Neural cell (in vitro differentiated cells): ENCODE results near the gene TJP1. TPM values are rescaled to one million over a fixed set of nuclear protein-coding genes. Genes with fewer than 3 reads are reported as not detected.

ENCODE experiments used
- H2AFZ ChIP-seq: fragments of 200-600, 300-800 bp; sonication (generic), shearing (Covaris generic); 2 replicates; pipeline ENCODE4 v1.6.0; 2014; ENCODE audit warnings: low read depth, mild to moderate bottlenecking, antibody characterized with exemption, low read length, moderate library complexity
- H3F3A ChIP-seq: fragments of 200-600 bp; shearing (Covaris generic); 2 replicates; pipeline ENCODE4 v1.6.1; 2016; ENCODE audit warnings: mild to moderate bottlenecking, moderate library complexity, mixed read lengths, antibody characterized with exemption, low read length; ENCODE audit not compliant: insufficient read depth, poor library complexity, severe bottlenecking
- H3K27ac ChIP-seq: fragments of 200-600, 300-800 bp; sonication (generic), shearing (Covaris generic); 2 replicates; pipeline ENCODE4 v1.5.1; 2014; ENCODE audit warnings: mild to moderate bottlenecking, low read length, moderate library complexity
- H3K27me3 ChIP-seq: fragments of 300-800, 200-600 bp; sonication (generic), shearing (Covaris generic); 2 replicates; pipeline ENCODE4 v1.6.0; 2014; ENCODE audit warnings: mild to moderate bottlenecking, low read depth, low read length, moderate library complexity; ENCODE audit not compliant: insufficient read depth
- H3K36me3 ChIP-seq: fragments of 300-800, 200-600 bp; sonication (generic), shearing (Covaris generic); 2 replicates; pipeline ENCODE4 v1.5.1; 2014; ENCODE audit warnings: mild to moderate bottlenecking, antibody characterized with exemption, low read length, moderate library complexity; ENCODE audit not compliant: insufficient read depth
- H3K4me2 ChIP-seq: fragments of 300-800, 200-600 bp; sonication (generic), shearing (Covaris generic); 2 replicates; pipeline ENCODE4 v1.6.0; 2014; ENCODE audit warnings: mild to moderate bottlenecking, low read length
- H3K4me3 ChIP-seq: fragments of 300-800, 200-600 bp; sonication (generic), shearing (Covaris generic); 2 replicates; pipeline ENCODE4 v1.5.1; 2014; ENCODE audit warnings: mild to moderate bottlenecking, low read length, moderate library complexity
- H3K79me2 ChIP-seq: fragments of 200-600 bp; shearing (Covaris generic); replicated peaks from 2 replicates; pipeline ENCODE4 v1.6.0; 2014; ENCODE audit warnings: mild to moderate bottlenecking, low read length, moderate library complexity; ENCODE audit not compliant: insufficient read depth
- H3K9ac ChIP-seq: fragments of 300-800, 200-600 bp; sonication (generic), shearing (Covaris generic); 2 replicates; pipeline ENCODE4 v1.6.1; 2016; ENCODE audit warnings: mild to moderate bottlenecking, low read length, mixed read lengths
- H3K9me2 ChIP-seq: fragments of 200-600 bp; shearing (Covaris generic); 2 replicates; pipeline ENCODE4 v1.6.1; 2016; ENCODE audit warnings: mild to moderate bottlenecking, low read length, mixed read lengths; ENCODE audit not compliant: insufficient read depth
- H3K9me3 ChIP-seq: fragments of 200-600, 300-800 bp; sonication (generic), shearing (Covaris generic); 2 replicates; pipeline ENCODE4 v1.6.1; 2016; ENCODE audit warnings: mild to moderate bottlenecking, mixed run types, low read length, moderate library complexity, mixed read lengths
- H4K20me1 ChIP-seq: fragments of 200-600 bp; shearing (Covaris generic); 2 replicates; pipeline ENCODE4 v1.6.1; 2016; ENCODE audit warnings: mild to moderate bottlenecking, mixed run types; ENCODE audit not compliant: insufficient read depth
- EP300 ChIP-seq: fragments of 450-650 bp; conservative IDR thresholded peaks from 2 replicates; pipeline ENCODE4 v1.6.1; 2014; ENCODE audit warnings: antibody characterized with exemption, mild to moderate bottlenecking, moderate library complexity; ENCODE audit not compliant: poor library complexity, severe bottlenecking
- EZH2 ChIP-seq: fragments of 200-600, 300-800 bp; shearing (Covaris generic), sonication (generic); IDR thresholded peaks from 2 replicates; pipeline ENCODE4 v1.6.1; 2014; ENCODE audit warnings: antibody characterized with exemption, low read length, borderline replicate concordance, mild to moderate bottlenecking; ENCODE audit not compliant: insufficient read depth, poor library complexity, severe bottlenecking
- MXI1 ChIP-seq: fragments of 450-650 bp; conservative IDR thresholded peaks from 2 replicates; pipeline ENCODE4 v1.6.1; 2014; ENCODE audit warnings: antibody characterized with exemption, mild to moderate bottlenecking; ENCODE audit not compliant: poor library complexity, severe bottlenecking
- POLR2AphosphoS5 ChIP-seq: IDR thresholded peaks from 2 replicates; pipeline ENCODE4 v1.6.1; 2012
- RAD21 ChIP-seq: fragments of 450-650 bp; conservative IDR thresholded peaks from 2 replicates; pipeline ENCODE4 v1.6.1; 2014; ENCODE audit warnings: antibody characterized with exemption, mild to moderate bottlenecking, moderate library complexity
- SMC3 ChIP-seq: fragments of 450-650 bp; conservative IDR thresholded peaks from 2 replicates; pipeline ENCODE4 v1.6.1; 2014; ENCODE audit warnings: antibody characterized with exemption, mild to moderate bottlenecking, moderate library complexity; ENCODE audit not compliant: poor library complexity
- TAF1 ChIP-seq: IDR thresholded peaks from 2 replicates; pipeline ENCODE4 v1.6.1; 2012; ENCODE audit warnings: low read depth
- polyA plus RNA-seq: library from polyadenylated mRNA; depleted of rRNA; stranded (reverse); fragments of >200 nt; gene quantifications from 2 replicates; pipeline ENCODE4 v1.2.3, GENCODE V29; 2014
- TF ChIP-seq, protein P1 (sequence below): IDR thresholded peaks from 2 replicates; pipeline ENCODE4 v1.6.1; 2012; ENCODE audit warnings: borderline replicate concordance
- TF ChIP-seq, protein P2 (sequence below): fragments of 450-650 bp; IDR thresholded peaks from 2 replicates; pipeline ENCODE4 v1.5.1; 2014; ENCODE audit warnings: antibody characterized with exemption, mild to moderate bottlenecking, moderate library complexity; ENCODE audit not compliant: poor library complexity, severe bottlenecking

The TJP1 gene
- polyA plus RNA-seq, 1 donor from 2014 or later: 6.2 TPM

DNA sequence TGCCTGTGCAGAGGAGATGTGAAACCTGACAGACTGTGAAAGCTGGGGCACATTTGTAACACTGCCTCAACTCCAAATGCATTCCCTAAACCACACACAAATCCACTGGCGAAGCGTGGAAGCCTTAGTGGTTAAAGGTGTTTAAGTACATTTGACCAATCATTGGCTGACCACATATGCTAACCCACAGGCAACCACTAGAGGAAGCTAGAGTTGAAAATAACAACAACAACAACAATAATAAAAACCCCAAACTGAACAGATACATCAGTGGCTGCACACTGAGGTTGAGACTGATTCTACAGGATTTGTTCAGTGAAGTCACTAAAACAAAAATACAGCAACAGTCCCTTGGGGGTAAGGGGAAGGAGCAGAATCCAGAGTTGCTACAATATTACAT is 129.7 kb downstream of the TJP1 start:
- no peaks in the 10 kb centered on the region for H3F3A ChIP-seq
- H3K4me2 ChIP-seq: no peak overlapping the region
- no peaks in the 10 kb centered on the region for H3K79me2 ChIP-seq
- no peaks in the 10 kb centered on the region for H3K36me3 ChIP-seq
- H3K4me3 ChIP-seq: no peak overlapping the region
- H2AFZ ChIP-seq: no peak overlapping the region
- no peaks in the 10 kb centered on the region for H3K9me2 ChIP-seq
- no peaks in the 10 kb centered on the region for H4K20me1 ChIP-seq
- TF ChIP-seq, protein P1, sequence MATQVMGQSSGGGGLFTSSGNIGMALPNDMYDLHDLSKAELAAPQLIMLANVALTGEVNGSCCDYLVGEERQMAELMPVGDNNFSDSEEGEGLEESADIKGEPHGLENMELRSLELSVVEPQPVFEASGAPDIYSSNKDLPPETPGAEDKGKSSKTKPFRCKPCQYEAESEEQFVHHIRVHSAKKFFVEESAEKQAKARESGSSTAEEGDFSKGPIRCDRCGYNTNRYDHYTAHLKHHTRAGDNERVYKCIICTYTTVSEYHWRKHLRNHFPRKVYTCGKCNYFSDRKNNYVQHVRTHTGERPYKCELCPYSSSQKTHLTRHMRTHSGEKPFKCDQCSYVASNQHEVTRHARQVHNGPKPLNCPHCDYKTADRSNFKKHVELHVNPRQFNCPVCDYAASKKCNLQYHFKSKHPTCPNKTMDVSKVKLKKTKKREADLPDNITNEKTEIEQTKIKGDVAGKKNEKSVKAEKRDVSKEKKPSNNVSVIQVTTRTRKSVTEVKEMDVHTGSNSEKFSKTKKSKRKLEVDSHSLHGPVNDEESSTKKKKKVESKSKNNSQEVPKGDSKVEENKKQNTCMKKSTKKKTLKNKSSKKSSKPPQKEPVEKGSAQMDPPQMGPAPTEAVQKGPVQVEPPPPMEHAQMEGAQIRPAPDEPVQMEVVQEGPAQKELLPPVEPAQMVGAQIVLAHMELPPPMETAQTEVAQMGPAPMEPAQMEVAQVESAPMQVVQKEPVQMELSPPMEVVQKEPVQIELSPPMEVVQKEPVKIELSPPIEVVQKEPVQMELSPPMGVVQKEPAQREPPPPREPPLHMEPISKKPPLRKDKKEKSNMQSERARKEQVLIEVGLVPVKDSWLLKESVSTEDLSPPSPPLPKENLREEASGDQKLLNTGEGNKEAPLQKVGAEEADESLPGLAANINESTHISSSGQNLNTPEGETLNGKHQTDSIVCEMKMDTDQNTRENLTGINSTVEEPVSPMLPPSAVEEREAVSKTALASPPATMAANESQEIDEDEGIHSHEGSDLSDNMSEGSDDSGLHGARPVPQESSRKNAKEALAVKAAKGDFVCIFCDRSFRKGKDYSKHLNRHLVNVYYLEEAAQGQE: no peak
- TF ChIP-seq EP300: no peak
- no peak for TF ChIP-seq MXI1
- no peak for TF ChIP-seq EZH2
- no peak for TF ChIP-seq RAD21
- no peak for TF ChIP-seq TAF1
- TF ChIP-seq, protein P2, sequence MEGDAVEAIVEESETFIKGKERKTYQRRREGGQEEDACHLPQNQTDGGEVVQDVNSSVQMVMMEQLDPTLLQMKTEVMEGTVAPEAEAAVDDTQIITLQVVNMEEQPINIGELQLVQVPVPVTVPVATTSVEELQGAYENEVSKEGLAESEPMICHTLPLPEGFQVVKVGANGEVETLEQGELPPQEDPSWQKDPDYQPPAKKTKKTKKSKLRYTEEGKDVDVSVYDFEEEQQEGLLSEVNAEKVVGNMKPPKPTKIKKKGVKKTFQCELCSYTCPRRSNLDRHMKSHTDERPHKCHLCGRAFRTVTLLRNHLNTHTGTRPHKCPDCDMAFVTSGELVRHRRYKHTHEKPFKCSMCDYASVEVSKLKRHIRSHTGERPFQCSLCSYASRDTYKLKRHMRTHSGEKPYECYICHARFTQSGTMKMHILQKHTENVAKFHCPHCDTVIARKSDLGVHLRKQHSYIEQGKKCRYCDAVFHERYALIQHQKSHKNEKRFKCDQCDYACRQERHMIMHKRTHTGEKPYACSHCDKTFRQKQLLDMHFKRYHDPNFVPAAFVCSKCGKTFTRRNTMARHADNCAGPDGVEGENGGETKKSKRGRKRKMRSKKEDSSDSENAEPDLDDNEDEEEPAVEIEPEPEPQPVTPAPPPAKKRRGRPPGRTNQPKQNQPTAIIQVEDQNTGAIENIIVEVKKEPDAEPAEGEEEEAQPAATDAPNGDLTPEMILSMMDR: no peak
- no peak for TF ChIP-seq SMC3
- TF ChIP-seq POLR2AphosphoS5: no peak
- H3K9me3 ChIP-seq: no peaks in the 10 kb centered on the region
- no peak overlapping the region for H3K27ac ChIP-seq
- no peaks in the 10 kb centered on the region for H3K27me3 ChIP-seq
- H3K9ac ChIP-seq: no peak overlapping the region

DNA sequence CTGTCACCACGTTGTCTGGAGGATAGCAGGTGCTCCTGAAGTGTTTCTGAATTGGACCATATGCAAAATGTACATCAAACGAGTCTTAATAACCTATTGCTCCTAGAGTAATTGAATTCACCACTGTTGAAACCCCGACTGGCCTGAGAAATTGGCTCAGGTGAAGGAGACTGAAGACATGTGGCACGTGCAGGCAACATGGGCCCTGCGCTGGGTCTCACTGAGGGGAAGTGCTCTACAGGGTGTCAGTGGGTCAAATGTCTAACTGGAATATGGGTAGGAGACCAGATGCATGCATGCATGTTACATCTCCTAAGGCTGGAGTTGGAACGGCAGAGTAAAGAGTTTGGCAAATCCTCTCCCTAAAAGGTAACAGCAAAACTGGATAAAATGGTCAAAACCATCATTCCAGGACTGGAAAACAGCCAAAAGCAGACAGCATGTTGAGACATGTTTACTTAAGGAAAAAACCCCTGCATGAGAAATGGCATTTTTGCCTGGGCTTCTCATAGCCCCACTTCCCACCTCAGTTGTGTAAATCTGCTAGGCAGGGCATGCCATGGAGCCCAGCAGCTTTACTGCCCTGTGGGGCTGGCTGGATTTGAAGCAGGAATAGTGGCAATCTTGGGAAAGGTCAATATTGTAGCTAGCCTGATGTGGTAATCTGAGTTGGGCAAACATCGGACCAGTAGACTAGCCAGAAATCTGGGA is 131.3 kb downstream of the TJP1 start:
- Histone ChIP-seq H3K9me2 (no peaks in the 10 kb centered on the region), H3K9ac (no peak overlapping the region), H3K36me3 (no peaks in the 10 kb centered on the region), H3K27ac (no peak overlapping the region), H3K79me2 (no peaks in the 10 kb centered on the region), H3K4me3 (no peak overlapping the region), H3K27me3 (no peaks in the 10 kb centered on the region), H4K20me1 (no peaks in the 10 kb centered on the region), H3K9me3 (no peaks in the 10 kb centered on the region), H3K4me2 (no peak overlapping the region), H2AFZ (no peak overlapping the region), H3F3A (no peaks in the 10 kb centered on the region)
- TF ChIP-seq EZH2 (no peak), RAD21 (no peak), EP300 (no peak), SMC3 (no peak), TAF1 (no peak), MXI1 (no peak), POLR2AphosphoS5 (no peak)
- TF ChIP-seq, protein P2: no peak
- TF ChIP-seq, protein P1: no peak
